ENCODE measurements around the gene USP49.

GRCh38 chr6:41846666-41847237, 48.4 kb downstream of the USP49 start:
- TF ChIP-seq CTCF (IDR thresholded peaks at IDR 0.05) (peak; percentile 58 to 96 (median 82)), POLR2A (IDR thresholded peaks at IDR 0.05) (no peak)
